Mucosa of gallbladder (tissue), 1 donor: ENCODE data around the gene C2CD2. TPM values are rescaled to one million over a fixed set of nuclear protein-coding genes. Genes with fewer than 3 reads are reported as not detected.
"Not testable (repeated sequence)": the region's sequence is repeated elsewhere in the genome, so short reads cannot be mapped to it uniquely, and the experiment has no call there.

ENCODE experiments used
- DNase-seq: peaks from one replicate; pipeline ENCODE4 v3.0.0-alpha.2; 2020; ENCODE audit warnings: low spot score
- total RNA-seq: library from RNA; stranded (reverse); gene quantifications from one replicate; pipeline ENCODE4 v1.2.1, GENCODE V29; 2021
- donor health status: DM: no; HTN: no; CAD: no.

The C2CD2 gene
- total RNA-seq, 1 donor from 2014 or later, result 30.8 TPM

DNA sequence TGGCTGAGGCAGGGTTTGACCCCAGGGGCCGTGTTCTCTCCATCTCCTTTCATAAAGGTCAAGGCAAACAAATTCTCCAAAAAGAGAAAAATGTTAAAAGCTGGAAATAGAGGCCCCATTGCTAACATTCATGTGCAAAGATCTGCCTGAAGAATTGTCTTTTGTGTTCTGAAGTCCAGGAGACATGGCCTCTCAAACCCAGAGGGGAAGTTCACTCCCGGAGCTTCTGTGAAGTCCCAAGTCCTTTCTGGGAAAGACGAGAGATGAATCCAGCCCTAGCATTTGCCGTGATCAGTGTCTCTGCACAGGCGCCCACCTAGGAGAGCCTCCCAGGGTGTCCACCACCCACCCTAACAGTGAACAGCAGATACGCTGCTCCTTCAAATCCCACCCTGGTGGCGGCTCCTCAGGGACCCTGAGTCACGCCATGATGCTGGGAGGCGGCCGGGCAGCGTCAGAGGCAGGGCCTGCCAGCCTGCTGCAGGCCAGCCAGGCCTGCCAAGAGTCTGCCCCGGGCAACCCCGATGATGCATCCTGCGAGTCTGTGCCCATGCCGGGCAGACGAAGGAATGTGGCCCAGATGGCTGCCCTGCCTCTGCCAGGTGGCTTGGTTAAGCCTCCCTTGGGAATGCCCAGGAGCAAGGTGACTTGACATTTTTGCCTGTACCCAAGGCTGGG lies 5.2 kb upstream of the C2CD2 start:
- DNase-seq, result no peak

DNA sequence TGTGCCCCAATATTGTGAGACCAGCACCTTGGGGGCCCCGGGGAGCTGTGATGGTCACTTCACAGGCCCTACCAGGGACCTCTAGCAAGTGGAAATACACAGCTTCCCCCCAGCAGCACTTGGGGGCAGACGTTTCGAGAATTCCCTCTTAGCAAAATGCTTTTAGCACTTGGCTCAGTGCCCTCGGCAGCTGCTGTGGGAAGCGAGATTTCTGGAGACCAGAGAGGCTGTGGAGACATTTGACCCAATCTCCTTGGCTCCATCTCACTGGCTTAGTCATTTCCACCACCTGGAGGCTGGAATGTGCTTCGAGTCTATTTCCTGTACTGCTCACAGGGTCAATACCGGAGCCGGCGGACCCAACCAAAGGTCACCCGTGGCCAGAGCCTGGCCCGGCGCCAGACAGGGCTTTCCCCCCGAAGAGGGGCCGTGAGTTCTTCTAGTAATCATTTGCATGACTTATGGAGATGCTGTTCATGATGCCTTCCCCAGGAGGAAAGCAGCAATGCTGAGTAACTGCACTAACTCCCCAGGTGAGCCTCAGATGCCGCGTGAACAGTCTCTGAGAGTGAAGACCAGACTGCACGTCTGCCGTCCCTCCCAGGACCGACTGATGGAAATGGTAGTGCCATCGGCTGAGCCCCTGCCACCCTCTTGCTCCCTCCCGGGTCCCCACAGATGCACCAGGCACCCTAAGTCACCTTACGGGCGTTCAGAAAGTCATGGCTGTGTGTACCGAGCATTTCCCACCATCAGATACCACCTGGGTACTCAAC lies 4.4 kb upstream of the C2CD2 start:
- peak; percentile 66 for DNase-seq

DNA sequence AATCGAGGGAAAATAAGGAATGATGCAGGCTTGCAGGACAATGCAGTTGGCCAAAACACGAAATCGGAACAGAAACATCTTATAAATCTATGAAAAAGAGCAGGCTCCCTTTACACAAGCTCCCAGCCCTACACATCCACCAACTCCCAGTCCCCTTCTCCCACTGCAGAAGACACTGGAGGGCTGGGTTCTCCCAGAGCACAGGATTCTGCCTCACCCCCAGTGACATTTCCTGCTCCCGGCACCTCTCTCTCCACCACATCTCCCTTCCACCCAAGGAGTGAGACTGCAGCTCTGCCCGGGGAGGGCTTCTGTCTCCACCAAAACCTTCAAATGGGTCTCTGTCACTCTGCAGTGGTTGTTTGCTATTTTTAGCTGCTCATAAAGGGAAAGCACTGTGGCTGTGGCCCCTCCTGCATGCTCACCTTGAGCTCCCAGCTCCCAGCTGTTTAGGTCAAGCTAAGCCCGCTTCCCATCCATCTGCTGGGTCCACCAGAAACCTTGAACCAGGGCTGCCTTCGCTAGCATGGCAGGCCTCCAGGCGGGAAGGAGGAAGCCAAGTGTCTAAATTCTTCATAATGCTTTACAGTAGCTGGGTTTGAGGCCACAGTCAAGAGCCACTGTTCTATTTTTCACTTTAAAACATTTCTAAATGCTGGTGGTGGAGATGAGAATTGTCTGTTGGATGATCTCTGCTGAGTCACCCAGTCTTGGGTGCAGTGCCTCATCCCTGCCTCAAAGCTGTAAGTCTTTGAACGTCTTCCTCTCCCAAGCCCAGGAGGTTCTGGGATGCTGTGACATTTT lies 3.3 kb upstream of the C2CD2 start:
- no peak for DNase-seq

DNA sequence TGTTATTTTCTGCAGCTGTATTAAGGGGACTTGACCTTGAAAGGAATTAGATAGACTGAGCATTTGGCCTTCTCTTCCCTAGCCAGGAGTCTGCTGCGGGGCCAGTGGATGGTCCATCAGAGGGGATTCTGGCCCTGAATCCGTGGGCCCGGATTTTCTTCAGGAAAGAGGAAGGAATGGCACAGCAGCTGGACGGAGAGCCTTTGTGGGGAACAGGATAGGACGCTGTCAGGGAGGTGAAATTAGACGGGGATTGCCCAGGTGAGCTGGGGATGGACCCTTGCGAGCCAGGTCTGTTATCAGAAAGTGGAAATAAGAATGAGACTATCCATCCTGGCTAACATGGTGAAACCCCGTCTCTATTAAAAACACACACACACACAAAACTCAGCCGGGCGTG lies 1.7 kb upstream of the C2CD2 start:
- DNase-seq, result no peak

DNA sequence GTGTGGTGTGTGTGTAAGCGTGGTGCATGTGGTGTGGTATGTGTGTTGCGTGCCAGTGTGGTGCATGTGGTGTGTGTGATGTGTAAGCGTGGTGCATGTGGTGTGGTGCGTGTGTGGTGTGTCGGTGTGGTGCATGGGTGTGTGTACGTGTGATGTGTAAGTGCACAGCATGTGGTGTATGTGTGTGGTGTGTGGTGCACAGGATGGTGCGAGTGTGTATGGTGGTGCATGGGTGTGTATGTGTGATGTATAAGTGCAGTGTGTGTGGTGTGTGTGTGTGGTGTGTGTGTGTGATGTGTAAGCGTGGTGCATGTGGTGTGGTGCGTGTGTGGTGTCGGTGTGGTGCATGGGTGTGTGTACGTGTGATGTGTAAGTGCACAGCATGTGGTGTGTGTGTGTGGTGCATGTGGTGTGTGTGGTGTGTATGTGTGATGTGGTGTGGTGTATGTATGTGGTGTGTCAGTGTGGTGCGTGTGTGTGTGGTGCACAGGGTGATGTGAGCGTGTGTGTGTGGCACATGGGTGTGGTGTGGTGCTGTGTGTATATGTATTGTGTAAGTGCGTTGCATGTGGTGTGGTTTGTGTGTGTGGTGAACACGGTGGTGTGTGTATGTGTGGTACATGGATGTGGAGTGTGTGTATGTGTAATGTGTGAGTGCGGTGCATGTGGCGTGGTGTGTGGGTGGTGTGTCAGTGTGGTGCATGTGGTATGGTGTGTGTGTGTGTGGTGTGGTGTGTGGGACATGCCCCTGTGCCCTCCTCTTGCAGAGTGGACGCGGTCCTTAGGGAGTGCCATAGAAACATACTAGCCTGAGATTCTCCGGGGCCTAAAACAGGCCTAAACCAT lies 1.1 kb upstream of the C2CD2 start:
- DNase-seq, result no peak

DNA sequence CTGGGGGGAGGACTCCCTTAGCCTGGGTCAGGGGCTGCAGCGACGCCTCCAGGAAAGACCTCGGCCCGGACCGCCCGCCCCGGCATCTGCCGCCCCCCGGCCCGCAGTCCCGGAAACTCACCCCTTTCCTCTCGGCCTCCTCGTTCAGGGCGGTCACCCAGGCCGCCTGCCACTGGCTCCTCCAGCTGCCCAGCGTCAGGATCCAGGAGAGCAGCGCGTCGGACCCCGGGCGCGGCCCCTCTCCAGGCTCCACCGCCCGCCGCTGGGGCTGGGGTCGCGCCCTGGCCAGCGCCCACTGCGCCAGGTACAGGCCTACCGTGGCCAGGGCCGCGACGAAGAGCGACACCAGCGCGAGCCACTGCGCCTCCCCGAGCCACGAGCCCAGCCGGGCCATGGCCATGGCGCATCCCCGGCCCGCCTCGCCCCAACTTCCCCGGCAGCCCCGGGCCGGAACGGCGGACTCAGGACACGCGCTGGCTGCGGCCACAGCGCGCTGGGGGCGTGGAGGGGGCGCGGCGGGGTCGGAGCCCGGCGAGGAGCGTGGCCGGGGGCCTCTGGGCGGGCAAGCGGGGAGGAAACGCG lies 478 bp downstream of the C2CD2 start:
- DNase-seq, result no peak

DNA sequence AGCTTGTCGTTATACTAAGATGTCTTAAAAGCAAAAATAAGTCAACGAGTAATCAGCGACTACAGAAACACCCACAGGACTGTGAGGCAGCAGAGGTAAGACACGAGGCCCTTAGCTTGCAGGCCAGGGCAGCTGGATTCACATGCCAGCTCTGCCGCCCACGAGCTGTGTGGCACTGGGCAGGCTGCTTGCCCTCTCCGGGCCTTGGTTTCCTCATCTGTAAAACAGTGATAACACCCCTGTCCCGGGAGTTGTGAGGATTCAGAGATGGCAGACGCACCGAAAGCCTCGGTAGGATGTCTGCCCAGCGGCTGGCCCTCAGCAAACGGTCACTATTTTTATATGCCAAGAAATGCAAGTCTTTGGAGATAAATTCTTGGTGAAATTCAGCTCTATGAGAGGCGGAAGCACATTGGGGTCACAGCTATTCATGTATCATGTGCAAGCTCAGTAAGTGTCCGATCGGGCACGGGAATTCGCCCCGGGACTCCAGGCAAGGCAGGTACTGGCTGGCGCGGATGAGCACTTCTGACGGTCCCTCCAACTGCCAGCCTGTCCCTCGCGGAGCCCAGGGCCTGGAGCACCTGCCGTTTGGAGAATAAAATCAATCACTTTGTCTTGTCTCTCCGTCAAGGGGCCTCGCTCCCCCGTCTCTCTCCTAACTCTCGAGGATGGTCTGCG lies 1.1 kb downstream of the C2CD2 start:
- no peak for DNase-seq

DNA sequence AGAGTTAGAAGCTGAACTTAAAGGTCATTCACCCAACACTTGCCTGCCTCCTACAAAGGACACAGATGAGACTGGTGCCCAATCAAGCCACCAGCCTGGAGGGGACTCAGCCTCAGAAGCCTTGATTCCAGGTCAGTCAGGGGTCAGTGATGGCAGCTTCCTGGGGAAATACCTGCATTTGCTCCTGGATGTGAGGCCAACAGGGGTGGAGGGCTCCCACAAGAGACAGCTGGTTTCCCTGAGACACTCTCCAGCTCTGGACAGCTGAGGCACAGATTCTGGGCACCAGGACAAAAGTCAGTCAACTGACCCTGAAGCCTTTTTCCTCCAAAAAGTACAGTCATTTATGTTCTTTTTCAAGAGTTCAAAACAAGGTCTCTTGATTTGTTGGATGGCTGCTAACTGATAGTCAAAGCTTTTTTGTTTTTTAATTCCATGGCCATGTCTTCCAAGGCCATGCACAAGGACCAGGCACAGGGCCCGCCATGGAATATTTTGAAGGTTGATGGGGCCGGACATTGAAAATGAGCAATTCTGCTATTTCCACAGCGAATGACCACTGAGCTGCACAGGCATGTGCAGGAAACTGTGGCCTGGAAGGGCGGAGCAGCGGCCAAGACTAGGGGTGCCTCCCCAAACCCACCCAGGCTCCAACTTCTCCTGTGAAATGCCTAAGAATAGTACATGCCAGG lies 1.8 kb downstream of the C2CD2 start:
- no peak for DNase-seq

DNA sequence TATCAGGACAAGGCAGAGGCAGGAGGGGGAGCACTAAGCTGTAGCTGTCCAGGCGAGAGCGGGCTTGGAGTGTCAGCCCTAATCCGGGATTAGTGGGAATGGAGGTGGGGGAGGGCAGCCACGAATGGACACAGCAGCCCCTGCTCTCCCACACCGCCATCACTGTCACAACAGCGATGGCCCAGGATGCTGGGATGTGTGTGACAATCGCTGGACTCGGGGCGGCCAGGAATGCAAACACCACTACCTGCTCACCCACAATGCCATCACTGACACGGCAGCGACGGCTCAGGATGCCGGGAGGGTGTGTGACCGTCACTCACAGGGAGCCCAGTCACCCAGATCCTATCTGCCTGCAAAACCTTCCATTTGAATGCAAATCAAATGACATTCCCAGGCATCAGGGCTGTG lies 2.9 kb downstream of the C2CD2 start:
- no peak for DNase-seq

DNA sequence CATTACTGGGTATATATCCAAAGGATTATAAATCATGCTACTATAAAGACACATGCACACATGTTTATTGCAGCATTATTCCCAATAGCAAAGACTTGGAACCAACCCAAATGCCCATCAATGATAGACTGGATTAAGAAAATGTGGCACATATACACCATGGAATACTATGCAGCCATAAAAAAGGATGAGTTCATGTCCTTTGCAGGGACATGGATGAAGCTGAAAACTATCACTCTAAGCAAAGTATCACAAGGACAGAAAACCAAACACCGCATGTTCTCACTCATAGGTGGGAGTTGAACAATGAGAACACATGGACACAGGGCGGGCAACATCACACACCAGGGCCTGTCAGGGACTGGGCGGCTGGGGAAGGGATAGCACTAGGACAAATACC lies 4.2 kb downstream of the C2CD2 start:
- DNase-seq, result not testable (repeated sequence)

DNA sequence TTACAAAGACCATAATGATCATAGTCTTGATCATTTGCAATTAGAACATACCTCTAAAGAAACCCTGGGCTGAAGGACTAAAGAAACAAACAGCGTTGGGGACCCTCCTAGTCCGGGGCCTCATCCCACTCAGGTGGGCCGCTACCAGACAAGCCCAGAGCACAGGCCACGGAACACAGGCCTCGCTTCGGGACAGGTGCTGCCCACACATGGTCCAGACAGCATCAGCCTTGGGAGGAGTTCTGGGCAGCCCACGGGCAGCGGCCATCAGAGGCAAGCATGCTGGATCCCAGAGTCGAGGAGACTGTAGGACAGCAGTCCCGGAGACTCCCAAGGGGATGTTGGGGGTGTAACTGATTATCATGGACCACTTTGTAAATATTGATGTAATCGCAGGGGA lies 4.9 kb downstream of the C2CD2 start:
- no peak for DNase-seq

DNA sequence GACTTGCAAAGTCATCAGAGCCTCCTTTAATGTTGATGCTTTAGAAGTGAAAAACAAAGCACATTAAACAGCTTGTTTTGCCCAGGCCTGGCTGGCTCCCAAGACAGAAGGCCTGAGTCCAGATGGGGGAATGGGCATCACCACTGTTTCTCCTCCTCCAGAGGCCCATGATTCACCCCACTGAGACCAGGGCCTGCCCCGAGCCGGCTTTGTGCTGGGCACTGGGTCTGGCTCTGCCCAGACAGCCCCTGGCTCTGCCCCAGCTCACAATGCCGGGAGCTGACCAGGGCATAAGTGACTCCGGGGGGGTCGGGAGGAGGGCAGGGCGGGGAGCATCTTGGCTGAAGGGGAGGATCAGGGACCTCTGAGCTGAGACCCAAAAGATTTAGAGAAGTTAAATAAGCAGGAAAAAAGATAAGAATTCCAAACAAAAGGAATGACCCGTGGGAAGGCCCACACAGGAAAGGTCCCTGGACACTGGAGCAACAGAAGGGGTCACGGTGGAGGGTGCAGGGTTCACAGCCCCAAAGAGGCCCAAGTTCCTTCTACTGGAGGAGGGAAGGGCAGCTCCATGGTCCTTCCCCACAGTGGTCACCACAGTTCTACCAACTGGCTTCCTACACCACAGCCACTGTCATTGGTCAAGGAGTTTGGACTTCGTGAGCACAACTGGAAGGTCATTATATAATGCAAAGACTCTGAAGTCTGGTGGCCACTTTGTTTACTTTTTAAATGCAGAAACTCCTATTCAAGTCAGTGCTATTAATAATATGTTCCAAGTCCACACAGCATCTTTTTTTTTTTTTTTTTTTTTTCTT lies 5.5 kb downstream of the C2CD2 start:
- DNase-seq, result no peak

DNA sequence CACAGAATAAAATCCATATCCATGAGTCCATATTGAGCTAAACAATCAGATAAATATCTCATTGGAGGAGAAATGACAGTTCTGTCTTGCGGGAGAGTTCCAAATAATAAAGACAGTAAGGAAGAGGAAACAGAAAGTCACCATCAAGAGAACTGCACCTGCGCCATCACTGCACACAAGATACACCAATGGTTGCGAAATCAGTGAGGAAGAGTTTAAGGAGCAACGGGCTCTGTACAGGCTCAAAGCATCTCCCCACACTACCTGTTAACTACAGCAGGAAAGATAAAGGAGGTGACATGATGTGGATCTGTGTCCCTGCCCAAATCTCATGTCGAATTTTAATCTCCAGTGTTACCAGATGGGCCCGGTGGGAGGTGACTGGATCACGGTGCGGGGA lies 7.8 kb downstream of the C2CD2 start:
- no peak for DNase-seq

DNA sequence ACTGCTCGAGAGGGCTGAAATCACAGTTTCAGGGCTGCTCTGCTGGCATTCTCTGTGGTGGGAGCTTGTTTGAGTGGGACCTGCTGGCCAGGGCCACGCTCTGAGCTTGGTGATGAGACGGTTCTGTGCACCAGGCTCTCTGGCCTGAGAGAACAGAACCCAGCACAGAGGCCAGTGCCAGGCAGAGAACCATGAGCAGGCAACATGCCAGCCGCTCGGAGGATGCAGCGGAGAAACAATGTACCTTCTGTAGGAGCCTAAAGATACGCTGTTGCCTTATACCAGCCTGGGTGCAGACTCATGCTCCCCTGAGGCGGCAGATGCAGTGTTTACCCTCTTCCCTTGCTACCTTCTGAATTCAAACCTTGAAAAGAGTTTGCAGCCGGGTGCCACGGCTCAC lies 10.0 kb downstream of the C2CD2 start:
- no peak for DNase-seq

DNA sequence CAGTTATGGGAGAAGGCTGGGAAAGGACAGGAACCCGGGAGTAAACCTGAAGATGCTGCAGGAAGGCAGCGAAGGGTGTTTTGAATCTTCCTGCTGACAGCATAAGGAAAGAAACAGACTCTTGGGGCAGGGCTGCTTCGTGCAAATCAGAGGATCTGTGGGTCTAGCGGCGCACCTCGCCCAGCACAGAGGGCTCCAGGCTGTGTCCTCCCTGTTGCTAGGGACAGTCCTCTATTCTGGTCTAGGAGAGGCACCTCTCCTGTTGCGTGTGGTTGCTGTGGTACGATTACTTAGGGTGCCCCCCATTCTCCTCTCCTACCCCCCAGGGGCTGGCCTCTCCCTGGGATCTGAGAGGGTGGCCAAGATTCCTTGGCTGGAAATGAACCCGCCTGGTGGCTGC lies 11.4 kb downstream of the C2CD2 start:
- no peak for DNase-seq

DNA sequence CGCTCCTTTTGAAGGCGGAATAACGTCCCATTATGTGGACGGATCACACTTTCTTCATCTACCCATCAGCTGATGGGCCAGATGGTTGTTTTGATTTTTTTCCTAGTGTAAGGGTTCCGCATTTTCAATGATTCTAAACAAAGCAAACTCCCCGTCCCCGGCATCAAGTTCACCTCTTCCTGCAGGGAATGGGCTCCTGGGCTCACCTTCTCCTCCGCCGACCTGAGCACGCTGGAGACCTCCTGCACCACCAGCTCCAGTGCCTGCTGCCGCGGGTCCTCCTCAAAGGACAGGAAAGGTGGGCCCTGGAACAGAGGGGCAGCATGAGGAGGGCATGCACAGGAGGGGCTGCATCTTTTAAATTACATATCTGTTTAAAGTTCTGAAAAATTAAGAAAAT lies 11.9 kb downstream of the C2CD2 start:
- no peak for DNase-seq

DNA sequence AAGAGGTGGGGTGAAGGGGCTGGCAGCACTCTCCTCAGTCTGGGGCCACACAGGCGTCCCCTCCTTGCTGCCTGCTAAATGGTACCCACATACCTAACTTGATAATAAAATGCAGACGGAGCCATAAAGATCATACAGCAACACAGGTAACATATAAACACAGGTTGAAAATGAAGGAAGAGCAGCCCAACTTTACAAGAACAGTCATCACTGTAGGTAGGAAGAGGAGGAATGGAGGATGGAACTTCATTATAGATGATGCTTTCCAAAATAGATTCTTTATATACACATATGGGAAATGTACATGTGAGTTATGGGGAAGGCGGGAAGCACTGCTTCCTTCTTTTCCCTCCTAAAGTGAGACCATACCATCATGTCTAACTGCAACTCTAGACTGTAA lies 13.4 kb downstream of the C2CD2 start:
- no peak for DNase-seq

DNA sequence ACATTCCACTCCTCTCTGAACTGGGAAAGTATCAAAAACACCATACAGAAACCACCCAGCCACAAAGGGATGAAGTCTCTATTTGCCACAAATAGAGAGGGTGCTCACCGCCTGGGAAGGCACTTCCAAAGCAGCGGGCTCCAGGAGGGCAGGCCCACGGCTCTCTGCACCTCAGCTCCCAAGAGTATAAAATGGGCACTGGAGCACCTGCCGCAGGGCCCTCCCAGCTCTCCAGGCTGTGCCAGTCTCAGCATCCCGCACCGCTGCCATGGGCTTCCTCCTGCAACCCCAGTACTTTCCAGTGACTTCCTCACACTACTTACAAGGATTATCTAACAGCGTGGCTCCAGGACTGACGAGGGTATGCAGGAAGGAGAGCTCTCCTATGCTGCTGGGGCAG lies 14.4 kb downstream of the C2CD2 start:
- DNase-seq, result no peak

DNA sequence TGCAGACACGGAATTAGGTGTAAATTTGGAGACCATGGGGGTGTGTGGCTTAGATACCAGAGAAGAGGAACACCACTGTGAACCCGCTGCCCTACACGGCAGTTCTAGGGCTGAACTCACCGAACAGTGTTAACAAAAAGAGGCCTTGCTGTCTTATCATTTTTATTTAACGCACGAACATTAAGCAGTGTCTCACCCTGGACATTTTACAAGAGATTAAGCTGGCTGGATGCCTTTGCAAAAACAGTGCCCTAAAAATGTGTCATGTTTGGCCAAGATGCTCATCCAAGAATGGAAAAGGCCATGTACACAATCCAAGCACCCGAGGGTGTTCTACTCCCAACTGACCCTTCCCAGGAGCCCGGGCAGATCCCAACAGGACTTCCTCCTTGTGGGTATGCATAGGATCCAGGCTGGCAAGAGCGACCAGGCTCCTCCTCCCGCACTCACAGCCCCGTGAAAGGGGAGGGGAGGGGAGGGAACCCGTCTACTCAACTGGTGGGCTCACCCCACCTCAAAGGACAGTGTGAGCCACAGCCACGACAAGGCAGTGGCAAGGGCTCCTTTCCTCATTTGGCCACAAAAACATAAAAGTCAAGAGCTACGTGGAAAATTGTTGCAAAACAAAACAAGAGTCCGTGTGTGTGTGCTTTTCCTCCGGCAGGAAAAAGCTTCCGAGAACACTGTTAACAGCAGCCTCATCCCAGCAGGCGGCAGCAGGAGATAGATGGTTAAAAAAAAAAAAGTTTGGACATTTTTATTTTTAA lies 20.3 kb downstream of the C2CD2 start:
- DNase-seq, result no peak
